ENCODE measurements around the gene DHX57. TPM values are rescaled to one million over a fixed set of nuclear protein-coding genes. Genes with fewer than 3 reads are reported as not detected.

Gene DHX57
- total RNA-seq, 1 donor: 28.9 TPM

DNA sequence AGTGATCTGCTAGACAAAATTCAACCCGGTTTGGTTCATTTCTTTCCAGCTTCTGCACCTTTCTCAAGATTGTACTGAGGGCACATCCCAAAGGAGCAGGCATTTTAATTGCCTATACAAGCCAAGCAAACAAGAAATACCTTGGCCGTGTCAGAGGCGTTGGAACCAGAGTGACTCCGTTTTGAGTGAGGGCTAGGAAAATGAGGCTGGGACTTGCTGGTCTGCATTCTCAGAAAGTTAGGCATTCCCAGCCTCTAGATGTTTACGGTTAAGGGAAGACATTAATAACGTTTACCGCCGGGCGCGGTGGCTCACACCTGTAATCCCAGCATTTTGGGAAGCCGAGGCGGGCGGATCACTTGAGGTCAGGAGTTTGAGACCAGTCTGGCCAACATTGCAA, 99.2 kb downstream of the DHX57 start:
- DNase-seq (ENCODE audit: low read depth): no peak
- TF ChIP-seq, protein P1, sequence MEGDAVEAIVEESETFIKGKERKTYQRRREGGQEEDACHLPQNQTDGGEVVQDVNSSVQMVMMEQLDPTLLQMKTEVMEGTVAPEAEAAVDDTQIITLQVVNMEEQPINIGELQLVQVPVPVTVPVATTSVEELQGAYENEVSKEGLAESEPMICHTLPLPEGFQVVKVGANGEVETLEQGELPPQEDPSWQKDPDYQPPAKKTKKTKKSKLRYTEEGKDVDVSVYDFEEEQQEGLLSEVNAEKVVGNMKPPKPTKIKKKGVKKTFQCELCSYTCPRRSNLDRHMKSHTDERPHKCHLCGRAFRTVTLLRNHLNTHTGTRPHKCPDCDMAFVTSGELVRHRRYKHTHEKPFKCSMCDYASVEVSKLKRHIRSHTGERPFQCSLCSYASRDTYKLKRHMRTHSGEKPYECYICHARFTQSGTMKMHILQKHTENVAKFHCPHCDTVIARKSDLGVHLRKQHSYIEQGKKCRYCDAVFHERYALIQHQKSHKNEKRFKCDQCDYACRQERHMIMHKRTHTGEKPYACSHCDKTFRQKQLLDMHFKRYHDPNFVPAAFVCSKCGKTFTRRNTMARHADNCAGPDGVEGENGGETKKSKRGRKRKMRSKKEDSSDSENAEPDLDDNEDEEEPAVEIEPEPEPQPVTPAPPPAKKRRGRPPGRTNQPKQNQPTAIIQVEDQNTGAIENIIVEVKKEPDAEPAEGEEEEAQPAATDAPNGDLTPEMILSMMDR (IDR thresholded peaks at IDR 0.05; ENCODE audit: insufficient read depth, low read depth, low read length): no peak

GRCh38 chr2:38775921-38776225, 99.9 kb downstream of the DHX57 start:
- DNase-seq (ENCODE audit: low read depth): peak; percentile 20
- no peak overlapping the region for H3K4me3 ChIP-seq (ENCODE audit: low read depth, low read length)
- TF ChIP-seq, protein P1 (IDR thresholded peaks at IDR 0.05; ENCODE audit: insufficient read depth, low read depth, low read length): no peak

More for the DNA sequence above, 99.2 kb downstream of the DHX57 start:
- H3K4me3 ChIP-seq (ENCODE audit: low read depth, low read length): no peak overlapping the region

GRCh38 chr2:38775097-38775920, 100.4 kb downstream of the DHX57 start:
- TF ChIP-seq, protein P1 (IDR thresholded peaks at IDR 0.05; ENCODE audit: insufficient read depth, low read depth, low read length): no peak
- no peak for DNase-seq (ENCODE audit: low read depth)
- H3K4me3 ChIP-seq (ENCODE audit: low read depth, low read length): no peak overlapping the region

DNA sequence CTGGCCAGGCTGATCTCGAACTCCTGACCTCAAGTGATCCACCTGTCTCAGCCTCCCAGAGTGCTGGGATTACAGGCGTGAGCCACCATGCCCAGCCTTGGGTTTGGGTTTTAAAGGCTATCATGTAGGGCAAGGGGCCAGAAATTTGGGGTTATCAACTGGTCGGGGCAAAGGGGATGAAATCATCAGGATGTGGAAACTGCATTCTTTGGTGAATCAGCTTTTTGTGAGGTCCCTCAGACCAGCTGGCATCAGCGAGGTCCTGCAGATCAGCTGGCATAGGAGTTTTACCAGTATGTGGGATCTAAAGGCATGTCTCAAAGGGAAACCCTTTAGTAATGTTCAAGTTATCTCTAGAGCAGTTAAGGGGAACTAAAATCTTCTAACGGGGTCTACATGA, 104.1 kb downstream of the DHX57 start:
- no peak overlapping the region for H3K4me3 ChIP-seq (ENCODE audit: low read depth, low read length)
- TF ChIP-seq, protein P1 (IDR thresholded peaks at IDR 0.05; ENCODE audit: insufficient read depth, low read depth, low read length): no peak
- peak; percentile 73 for DNase-seq (ENCODE audit: low read depth)

DNA sequence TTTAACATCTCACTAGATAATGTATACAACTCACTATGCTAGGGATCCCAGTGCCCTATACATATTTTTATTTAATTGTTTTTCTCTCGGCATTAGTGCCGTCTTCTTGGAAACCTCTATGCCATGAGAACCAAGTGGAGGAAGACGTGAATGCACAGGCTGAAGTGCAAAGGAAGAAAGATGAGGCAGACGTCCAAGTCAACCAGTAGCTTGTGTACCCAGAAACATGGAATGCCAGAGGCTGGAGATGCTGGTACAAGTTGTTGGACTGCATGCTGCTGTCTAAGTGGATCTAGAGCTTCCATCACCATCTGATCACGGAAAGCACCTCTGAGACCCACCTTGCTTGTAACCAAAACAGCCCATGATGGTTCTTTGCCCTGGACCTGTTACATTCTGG, 110.2 kb downstream of the DHX57 start:
- TF ChIP-seq, protein P1 (IDR thresholded peaks at IDR 0.05; ENCODE audit: insufficient read depth, low read depth, low read length): no peak
- no peak for DNase-seq (ENCODE audit: low read depth)
- H3K4me3 ChIP-seq (ENCODE audit: low read depth, low read length): no peak overlapping the region

GRCh38 chr2:38765149-38765548, 110.6 kb downstream of the DHX57 start:
- H3K4me3 ChIP-seq (ENCODE audit: low read depth, low read length): no peak overlapping the region
- DNase-seq (ENCODE audit: low read depth): peak; percentile 32
- TF ChIP-seq, protein P1 (IDR thresholded peaks at IDR 0.05; ENCODE audit: insufficient read depth, low read depth, low read length): no peak

DNA sequence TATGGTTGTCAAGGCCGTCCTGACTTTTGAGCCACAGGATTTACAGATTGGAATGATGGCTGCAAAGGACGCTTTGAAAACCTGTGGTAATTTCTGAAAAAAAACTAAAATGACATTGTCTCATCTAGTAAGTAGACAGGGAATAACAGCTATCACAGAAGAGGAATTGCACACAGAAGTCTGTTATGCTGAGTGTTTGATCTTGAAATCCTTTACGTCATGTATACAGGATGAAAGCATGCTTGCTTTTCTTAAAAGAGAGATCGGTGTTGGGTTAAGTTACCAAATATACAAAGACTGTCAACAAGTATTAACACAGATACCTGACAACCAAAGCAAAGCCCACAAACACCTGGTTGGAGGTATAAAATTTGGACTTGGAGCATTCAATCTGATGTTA, 112.0 kb downstream of the DHX57 start:
- no peak for DNase-seq (ENCODE audit: low read depth)
- TF ChIP-seq, protein P1 (IDR thresholded peaks at IDR 0.05; ENCODE audit: insufficient read depth, low read depth, low read length): no peak
- H3K4me3 ChIP-seq (ENCODE audit: low read depth, low read length): no peak overlapping the region

All from fibroblast of villous mesenchyme (primary cell).